Cardiac muscle cell (in vitro differentiated cells and primary cell): ENCODE results near the gene RTP5. TPM values are rescaled to one million over a fixed set of nuclear protein-coding genes. Genes with fewer than 3 reads are reported as not detected.

Source experiments
- DNase-seq, 2 donors: peaks; one replicate each; pipeline versions ENCODE4 v3.0.0 to v3.0.0-alpha.2; 2010 to 2017; ENCODE audit warnings: low read depth in 1 of 2, low spot score in 1 of 2
- H3K27ac ChIP-seq: fragments of 200-600 bp; sonication (generic); 2 replicates; pipeline ENCODE4 v1.5.1; 2016
- H3K27me3 ChIP-seq: fragments of 200-600 bp; sonication (generic); 2 replicates; pipeline ENCODE4 v1.6.0; 2016; ENCODE audit warnings: control low read depth
- H3K36me3 ChIP-seq: fragments of 200-600 bp; sonication (generic); 2 replicates; pipeline ENCODE4 v1.5.1; 2016; ENCODE audit warnings: control low read depth
- H3K4me1 ChIP-seq: fragments of 200-600 bp; sonication (generic); 2 replicates; pipeline ENCODE4 v1.8.1; 2017; ENCODE audit warnings: low read depth, mild to moderate bottlenecking, mixed run types
- H3K4me3 ChIP-seq: fragments of 200-600 bp; sonication (generic); 2 replicates; pipeline ENCODE4 v1.5.1; 2016; ENCODE audit warnings: mild to moderate bottlenecking
- H3K9me3 ChIP-seq: fragments of 200-600 bp; sonication (generic); 2 replicates; pipeline ENCODE4 v1.5.1; 2017; ENCODE audit warnings: low read depth, mild to moderate bottlenecking, control low read depth
- polyA plus RNA-seq: library from polyadenylated mRNA; unstranded; fragments of >200 nt; fragmentation: Nextera tagmentation; extraction: Ambion mirVana; gene quantifications from 2 replicates; pipeline ENCODE4 v1.2.1, GENCODE V29; 2016
- total RNA-seq: library from RNA; depleted of rRNA; stranded (reverse); fragments of >200 nt; gene quantifications from 2 replicates; pipeline ENCODE4 v1.2.3, GENCODE V29; 2016
- TF ChIP-seq, protein P1 (sequence below): IDR thresholded peaks from 2 replicates; pipeline ENCODE4 v1.5.1; 2012; ENCODE audit warnings: low read depth, mild to moderate bottlenecking, low read length

RTP5 gene
- total and polyA plus RNA-seq, 2 experiments from 2014 or later, result not detected

DNA sequence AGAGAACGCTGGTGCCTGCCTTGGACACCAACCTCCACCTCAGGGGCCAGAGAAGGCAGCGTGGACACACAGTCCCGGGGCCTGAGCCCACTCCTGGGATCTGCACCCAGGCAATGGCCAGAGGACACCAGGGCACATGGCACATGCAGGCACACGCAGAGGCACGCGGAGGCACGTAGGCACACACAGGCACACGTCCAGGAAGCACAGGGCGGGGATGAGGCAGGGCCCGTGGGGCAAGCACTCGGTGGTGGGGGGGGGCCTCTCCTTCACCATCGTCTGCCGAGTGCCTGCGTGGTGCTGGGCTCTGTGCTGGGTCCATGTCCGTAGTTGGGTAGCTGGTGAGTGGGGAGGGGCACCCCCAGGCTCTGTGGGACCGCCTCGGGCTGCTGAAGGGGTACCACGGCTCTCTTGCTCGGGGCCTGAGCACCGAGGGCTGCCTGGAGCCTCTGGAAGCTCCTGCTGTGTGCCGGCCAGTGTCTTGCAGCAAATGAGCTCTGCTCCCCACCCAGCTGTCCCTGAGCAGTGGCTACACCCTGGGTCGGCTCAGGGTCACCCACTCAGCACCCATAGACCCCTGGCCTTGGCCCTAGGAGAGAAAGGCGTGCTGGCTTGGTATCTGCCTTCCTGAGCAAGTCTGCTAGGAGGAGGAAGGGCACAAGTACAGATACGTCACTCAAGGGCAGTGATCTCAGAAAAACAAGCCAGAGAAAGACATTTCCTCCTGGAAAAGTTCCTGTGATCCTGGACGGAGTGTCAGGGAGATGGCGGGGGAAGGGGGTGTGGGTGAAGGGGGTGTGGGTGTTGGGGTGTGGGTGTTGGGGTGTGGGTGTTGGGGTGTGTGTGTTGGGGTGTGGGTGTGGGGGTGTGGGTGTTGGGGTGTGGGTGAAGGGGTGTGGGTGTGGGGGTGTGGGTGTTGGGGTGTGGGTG is 26.4 kb downstream of the RTP5 start:
- no peak overlapping the region for H3K4me3 ChIP-seq
- no peaks in the 10 kb centered on the region for H3K36me3 ChIP-seq
- H3K27me3 ChIP-seq, result no peaks in the 10 kb centered on the region
- H3K27ac ChIP-seq, result peak overlapping the region; percentile 81
- TF ChIP-seq, protein P1, sequence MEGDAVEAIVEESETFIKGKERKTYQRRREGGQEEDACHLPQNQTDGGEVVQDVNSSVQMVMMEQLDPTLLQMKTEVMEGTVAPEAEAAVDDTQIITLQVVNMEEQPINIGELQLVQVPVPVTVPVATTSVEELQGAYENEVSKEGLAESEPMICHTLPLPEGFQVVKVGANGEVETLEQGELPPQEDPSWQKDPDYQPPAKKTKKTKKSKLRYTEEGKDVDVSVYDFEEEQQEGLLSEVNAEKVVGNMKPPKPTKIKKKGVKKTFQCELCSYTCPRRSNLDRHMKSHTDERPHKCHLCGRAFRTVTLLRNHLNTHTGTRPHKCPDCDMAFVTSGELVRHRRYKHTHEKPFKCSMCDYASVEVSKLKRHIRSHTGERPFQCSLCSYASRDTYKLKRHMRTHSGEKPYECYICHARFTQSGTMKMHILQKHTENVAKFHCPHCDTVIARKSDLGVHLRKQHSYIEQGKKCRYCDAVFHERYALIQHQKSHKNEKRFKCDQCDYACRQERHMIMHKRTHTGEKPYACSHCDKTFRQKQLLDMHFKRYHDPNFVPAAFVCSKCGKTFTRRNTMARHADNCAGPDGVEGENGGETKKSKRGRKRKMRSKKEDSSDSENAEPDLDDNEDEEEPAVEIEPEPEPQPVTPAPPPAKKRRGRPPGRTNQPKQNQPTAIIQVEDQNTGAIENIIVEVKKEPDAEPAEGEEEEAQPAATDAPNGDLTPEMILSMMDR, result no peak
- peak; percentile 55 to 81 for DNase-seq
- H3K9me3 ChIP-seq, result no peaks in the 10 kb centered on the region
- H3K4me1 ChIP-seq, result no peaks in the 10 kb centered on the region

DNA sequence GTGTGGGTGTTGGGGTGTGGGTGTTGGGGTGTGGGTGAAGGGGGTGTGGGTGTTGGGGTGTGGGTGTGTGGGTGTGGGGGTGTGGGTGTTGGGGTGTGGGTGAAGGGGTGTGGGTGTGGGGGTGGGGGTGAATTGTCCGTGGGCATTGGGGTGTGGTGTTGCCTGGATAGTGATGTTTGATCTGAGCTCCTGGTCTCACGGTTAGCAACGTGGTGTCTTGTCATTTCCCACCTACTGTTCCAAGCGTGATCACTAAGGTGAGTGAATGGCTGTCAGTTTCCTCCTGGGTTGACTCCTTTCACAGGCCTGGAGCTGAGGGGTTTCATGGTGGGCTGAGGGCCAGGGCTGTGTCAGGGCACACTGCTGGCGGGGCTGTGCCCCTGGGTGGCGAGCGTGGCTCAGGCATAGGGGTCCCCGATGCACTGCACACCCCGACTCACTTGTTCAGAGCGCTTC is 27.2 kb downstream of the RTP5 start:
- Histone ChIP-seq H3K36me3 (no peaks in the 10 kb centered on the region), H3K27ac (no peak overlapping the region), H3K27me3 (no peaks in the 10 kb centered on the region), H3K4me1 (peaks cover 7% of the 10 kb centered on the region), H3K9me3 (no peaks in the 10 kb centered on the region), H3K4me3 (no peak overlapping the region)
- TF ChIP-seq, protein P1, result no peak
- DNase-seq, result no peak

- peaks cover 7% of the 10 kb centered on the region for H3K4me1 ChIP-seq
- H3K4me3 ChIP-seq, result no peak overlapping the region
- TF ChIP-seq, protein P1, result no peak
- no peaks in the 10 kb centered on the region for H3K36me3 ChIP-seq
- H3K9me3 ChIP-seq, result no peaks in the 10 kb centered on the region
- H3K27ac ChIP-seq, result no peak overlapping the region
- H3K27me3 ChIP-seq, result peaks cover under 1% of the 10 kb centered on the region
- no peak for DNase-seq
Measured at GRCh38 chr2:241897231-241897916, 27.8 kb downstream of the RTP5 start.

GRCh38 chr2:241898463-241899270 is 29.1 kb downstream of the RTP5 start:
- Histone ChIP-seq H3K36me3 (no peaks in the 10 kb centered on the region), H3K27ac (no peak overlapping the region), H3K9me3 (no peaks in the 10 kb centered on the region), H3K4me3 (no peak overlapping the region), H3K4me1 (peaks cover 7% of the 10 kb centered on the region), H3K27me3 (peaks cover 2% of the 10 kb centered on the region)
- TF ChIP-seq, protein P1, result no peak
- DNase-seq, result no peak
